GM10266 (cell line): ENCODE measurements around the gene SPDEF.

ENCODE experiments used
- DNase-seq: peaks from one replicate; pipeline ENCODE4 v3.0.0; 2012; ENCODE audit errors: extremely low spot score
- TF ChIP-seq, protein P1 (sequence below): IDR thresholded peaks from 2 replicates; pipeline ENCODE4 v1.5.1; 2012; ENCODE audit warnings: mild to moderate bottlenecking, low read depth; ENCODE audit not compliant: control insufficient read depth, insufficient read depth; ENCODE audit errors: missing control alignments

The SPDEF gene

DNA sequence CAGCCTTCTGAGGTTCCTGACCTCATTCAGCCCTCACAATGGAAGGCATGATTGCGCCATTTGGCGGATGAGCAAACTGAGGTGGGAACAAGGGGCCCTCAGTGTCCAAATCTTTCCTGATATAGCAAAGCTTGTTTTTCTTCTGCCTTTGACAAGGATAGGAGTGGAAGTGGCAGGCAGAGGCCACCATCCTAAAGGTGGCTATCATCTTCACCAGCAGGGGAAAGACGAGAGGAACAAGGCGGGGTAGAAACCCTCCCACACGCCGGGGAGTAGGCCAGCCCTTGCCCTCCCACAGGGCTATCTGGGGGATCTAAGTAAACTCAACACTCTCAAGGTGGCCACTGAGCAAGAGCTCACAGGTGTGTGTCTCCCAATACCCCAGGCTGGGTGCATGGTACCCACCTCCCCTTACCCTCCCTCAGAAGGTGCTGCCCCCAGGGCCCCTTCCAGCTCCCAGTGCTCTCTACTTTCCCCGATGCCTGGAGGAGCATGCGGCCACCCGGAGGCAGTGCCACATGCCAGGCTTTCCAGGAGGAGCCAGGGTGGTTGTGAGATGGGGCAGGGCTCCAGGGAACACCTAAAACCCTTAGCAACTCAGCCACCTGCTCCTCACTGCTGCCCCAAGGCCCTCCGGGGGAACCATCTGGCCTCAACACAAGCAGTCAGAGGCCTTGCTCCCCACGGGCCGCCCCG, 11.2 kb downstream of the SPDEF start:
- no peak for DNase-seq
- TF ChIP-seq, protein P1, sequence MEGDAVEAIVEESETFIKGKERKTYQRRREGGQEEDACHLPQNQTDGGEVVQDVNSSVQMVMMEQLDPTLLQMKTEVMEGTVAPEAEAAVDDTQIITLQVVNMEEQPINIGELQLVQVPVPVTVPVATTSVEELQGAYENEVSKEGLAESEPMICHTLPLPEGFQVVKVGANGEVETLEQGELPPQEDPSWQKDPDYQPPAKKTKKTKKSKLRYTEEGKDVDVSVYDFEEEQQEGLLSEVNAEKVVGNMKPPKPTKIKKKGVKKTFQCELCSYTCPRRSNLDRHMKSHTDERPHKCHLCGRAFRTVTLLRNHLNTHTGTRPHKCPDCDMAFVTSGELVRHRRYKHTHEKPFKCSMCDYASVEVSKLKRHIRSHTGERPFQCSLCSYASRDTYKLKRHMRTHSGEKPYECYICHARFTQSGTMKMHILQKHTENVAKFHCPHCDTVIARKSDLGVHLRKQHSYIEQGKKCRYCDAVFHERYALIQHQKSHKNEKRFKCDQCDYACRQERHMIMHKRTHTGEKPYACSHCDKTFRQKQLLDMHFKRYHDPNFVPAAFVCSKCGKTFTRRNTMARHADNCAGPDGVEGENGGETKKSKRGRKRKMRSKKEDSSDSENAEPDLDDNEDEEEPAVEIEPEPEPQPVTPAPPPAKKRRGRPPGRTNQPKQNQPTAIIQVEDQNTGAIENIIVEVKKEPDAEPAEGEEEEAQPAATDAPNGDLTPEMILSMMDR = no peak

DNA sequence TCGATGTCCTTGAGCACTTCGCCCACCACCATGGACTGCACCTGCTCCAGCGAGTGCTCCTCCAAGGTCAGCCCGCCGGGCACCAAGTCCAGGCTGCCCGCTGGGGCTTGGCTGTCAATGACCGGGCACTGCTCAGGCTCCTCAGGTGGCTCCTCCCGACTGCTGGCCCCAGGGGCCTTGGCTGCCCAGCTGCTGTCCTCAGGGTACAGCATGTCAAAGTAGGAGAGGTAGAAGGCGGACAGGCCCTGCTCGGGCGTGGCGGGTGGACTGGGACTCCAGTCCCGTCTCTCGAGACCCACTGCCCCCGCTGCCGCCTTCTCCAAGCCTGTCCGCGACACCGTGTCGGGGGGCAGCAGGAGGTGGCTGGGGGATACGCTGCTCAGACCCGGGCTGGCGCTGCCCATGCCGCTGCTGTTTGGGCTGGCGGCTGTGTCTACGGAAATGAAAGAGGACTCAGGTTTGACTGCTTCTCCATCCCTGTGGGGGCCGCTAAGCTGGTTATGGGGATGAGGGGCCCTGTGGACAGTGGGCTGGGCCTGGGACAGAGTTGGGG, 12.0 kb downstream of the SPDEF start:
- TF ChIP-seq, protein P1 = no peak
- DNase-seq = no peak

DNA sequence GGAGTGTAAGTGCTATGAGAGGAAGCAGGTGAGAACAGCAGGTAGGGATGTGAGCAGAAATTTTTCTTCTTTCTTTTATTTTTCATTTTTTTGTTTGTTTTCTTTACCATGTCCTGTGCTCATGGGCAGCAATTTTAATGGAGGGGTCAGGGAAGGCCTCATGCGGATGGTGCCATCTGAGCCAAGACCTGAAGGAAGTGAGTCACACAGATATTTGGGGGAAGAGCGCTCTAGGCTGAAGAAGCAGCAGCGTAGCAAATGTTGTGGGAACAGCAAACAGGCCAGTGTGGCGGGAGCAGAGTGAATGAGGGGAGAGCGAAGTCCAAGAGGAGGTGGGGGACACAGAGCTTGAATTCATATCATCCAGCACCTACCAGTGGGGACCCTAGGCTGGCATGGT, 12.7 kb downstream of the SPDEF start:
- TF ChIP-seq, protein P1 = no peak
- no peak for DNase-seq

DNA sequence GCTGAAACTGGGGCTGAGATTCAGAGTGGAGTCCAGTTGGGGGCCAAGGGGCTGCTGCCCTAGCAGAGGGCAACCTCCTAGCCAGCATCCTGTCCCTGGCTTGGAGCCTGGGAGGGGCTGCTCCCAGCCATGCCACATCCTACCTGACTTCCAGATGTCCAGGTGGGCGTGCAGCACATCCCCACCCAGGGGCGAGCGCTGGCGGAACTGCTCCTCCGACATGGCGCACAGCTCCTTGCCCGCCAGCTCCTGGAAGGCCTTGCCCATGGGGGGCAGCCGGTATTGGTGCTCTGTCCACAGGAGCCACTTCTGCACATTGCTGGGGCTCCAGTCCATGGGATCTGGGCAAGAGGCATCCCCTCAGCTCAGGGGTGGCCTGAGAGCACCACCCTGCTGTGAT, 15.3 kb downstream of the SPDEF start:
- no peak for DNase-seq

DNA sequence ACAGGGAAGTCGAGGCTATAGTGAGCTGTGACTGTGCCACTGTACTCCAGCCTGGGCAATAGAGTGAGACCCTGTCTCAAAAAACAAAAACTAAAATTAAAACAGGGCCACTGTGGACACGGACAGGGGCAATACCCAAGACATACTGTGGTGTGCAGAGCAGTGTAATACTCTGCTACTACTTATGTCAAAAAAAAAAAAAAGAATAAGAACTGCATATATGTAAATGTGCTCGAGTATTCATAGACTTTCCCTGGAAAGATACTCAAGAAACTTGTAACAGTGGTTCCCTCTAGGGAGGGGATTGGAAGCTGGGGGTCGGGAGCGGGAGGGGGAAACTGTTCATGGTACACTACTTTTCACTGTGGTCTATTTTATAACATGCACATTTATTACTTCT, 15.9 kb downstream of the SPDEF start:
- DNase-seq = no peak
- TF ChIP-seq, protein P1 = no peak

More for the DNA sequence above, 15.3 kb downstream of the SPDEF start:
- TF ChIP-seq, protein P1 = no peak

DNA sequence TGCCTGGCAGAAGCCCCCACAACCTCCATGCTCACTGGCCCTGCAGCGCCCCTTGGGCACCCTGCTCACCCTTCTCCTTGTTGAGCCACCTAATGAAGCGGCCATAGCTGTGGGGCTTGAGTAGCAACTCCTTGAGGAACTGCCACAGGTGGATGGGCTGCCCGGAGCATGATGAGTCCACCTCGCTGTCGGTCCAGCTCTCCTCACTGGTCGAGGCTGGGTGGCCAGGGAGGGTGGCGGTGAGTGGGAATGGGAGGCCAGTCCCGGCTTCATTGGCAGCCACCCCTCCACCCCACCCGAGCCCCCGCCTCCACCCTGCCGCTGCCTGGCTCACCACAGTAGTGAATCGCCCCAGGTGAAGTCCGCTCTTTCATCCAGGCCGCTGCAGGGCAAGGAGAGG, 16.9 kb downstream of the SPDEF start:
- DNase-seq = no peak
- TF ChIP-seq, protein P1 = no peak

DNA sequence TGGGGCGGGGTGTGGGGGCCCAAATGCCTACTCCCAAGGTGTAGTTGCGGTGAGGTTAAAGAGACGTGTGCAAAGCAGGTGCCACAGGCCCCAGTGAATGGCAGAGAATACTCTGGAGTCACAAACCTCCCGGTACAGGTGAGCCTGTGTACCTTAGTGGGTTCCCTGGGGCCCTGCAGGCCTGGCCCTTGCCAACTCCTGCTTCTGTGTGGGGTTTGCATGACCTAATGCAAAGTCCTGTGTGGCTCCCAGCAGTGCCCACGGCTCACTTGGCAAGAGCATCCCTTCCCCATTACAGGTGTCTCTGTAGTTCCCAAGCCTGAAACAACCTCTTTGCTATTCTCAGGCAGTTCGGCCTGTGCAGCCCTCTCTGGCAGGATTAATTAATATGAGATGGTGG, 17.5 kb downstream of the SPDEF start:
- TF ChIP-seq, protein P1 = no peak
- no peak for DNase-seq
